Thyroid gland (tissue), 4 donors: ENCODE measurements around the gene HOMER2. TPM values are rescaled to one million over a fixed set of nuclear protein-coding genes. Genes with fewer than 3 reads are reported as not detected.
"Not testable (repeated sequence)": the region's sequence is repeated elsewhere in the genome, so short reads cannot be mapped to it uniquely, and the experiment has no call there.

Source experiments
- DNase-seq, 2 donors: peaks; one replicate each; pipeline ENCODE4 v3.0.0-alpha.2; 2019
- H3K27ac ChIP-seq, 3 donors: fragments of 200-600 bp; sonication (generic); 1 replicate in 2 of 3; 2 replicates in 1 of 3; pipeline ENCODE4 v1.5.1; 2016 to 2019; ENCODE audit warnings: mild to moderate bottlenecking in 1 of 3, moderate library complexity in 1 of 3
- H3K27me3 ChIP-seq: fragments of 200-600 bp; sonication (generic); one replicate; pipeline ENCODE4 v1.5.1; 2019
- H3K36me3 ChIP-seq, 2 donors: fragments of 200-600 bp; sonication (generic); one replicate each; pipeline ENCODE4 v1.5.1; 2016 to 2019
- H3K4me1 ChIP-seq, 2 donors: fragments of 200-600 bp; sonication (generic); one replicate each; pipeline ENCODE4 v1.5.1; 2017 to 2019
- H3K4me3 ChIP-seq, 3 donors: fragments of 200-600 bp; sonication (generic); replicated peaks in 1 of 3; 1 replicate in 2 of 3; 2 replicates in 1 of 3; pipeline ENCODE4 v1.5.1; 2016; ENCODE audit warnings: mild to moderate bottlenecking in 1 of 3
- H3K9me3 ChIP-seq: fragments of 200-600 bp; sonication (generic); one replicate; pipeline ENCODE4 v1.5.1; 2017
- POLR2A ChIP-seq, 2 donors: fragments of 450-650 bp; IDR thresholded peaks; one replicate each; pipeline ENCODE4 v1.6.1; 2017; ENCODE audit warnings: antibody characterized with exemption in 2 of 2, mild to moderate bottlenecking in 2 of 2, moderate library complexity in 1 of 2
- WGBS, 2 donors: methylation state at CpG; one replicate each; pipeline ENCODE4 v1.1.5; 2017; 5-methylcytosine and 5-hydroxymethylcytosine counted together
- intact Hi-C: fragments of 100-400 bp; cut with DNase I; formaldehyde crosslinking; loops from one replicate; pipeline ENCODE4 v1.15.1; 2023
- total RNA-seq, 4 donors: library from RNA; depleted of rRNA; stranded (reverse); fragments of >200 nt; gene quantifications; one replicate each; pipeline ENCODE4 v1.2.3, GENCODE V29; 2016
- TF ChIP-seq, protein P1 (sequence below), 6 experiments: fragments of 200-600 bp in 3 of 6; fragments of 450-650 bp in 3 of 6; sonication (generic) in 3 of 6; IDR thresholded peaks; one replicate each; pipeline ENCODE4 v1.5.1; 2016 to 2019; ENCODE audit warnings: antibody characterized with exemption in 6 of 6, mild to moderate bottlenecking in 2 of 6, inconsistent platforms in 1 of 6, moderate library complexity in 1 of 6

Gene HOMER2
- 100 to 1,000 TPM in 2 of 4 donors, 10 to 100 TPM in 2; 89.1 to 211 (median 122) TPM for total RNA-seq

DNA sequence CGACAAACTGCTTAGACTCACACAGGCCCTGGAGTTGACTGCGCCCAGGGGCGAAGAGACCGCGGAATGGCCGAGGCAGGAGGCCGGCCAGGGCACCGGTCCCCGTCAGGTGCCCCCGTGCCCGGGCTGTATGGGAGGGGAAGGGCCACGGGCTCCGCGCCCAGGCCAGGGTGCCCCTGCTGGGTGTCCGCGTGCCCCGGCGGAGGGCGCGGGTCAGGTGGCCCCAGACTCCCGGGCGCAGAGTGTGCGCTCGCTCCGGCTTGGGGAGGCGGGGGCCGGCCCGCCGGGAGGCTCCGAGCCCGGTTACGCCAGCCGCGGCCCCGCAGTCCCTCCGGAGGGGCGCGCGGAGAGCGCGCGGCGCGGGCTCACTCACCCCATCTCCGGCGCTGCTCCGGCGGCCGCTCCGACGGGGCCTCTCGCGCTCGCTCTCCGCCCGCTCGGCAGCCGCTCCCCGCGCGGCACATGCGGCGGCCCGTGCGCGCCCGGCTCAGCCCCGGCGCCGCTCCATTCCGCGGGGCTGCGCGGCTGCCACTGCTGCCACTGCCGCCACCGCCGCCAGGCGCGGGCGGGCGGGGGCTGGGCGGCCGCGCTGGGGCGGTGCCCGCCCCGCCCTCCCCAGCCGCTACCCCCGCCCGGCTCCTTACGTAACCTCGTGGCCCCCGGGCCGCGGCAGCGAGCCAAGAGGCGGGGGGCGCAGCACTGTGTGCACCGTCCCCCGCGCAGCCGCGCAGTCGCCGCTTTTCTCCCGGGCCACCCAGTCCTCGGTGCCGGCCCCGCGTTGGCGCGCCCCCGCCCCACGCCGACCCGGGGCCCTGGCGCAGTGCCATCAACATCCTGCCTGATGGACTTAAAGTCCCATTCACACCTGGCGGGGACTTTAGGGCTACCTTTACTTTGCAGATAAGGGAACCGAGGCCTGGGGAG, at the start of gene HOMER2:
TSS of gene HOMER2 (minus strand) at position 563 of the 924 bp plus-strand sequence. CDS start at position 378, 185 bp downstream.
- H3K9me3 ChIP-seq, result no peaks in the 10 kb centered on the region
- DNase-seq, result peak; percentile 74 to 77
- intact Hi-C loops, result no loop called here
- peak within 1 kb of the TSS; percentile 87 to 92 (median 91) for H3K27ac ChIP-seq
- H3K4me3 ChIP-seq, result peak within 1 kb of the TSS; percentile 36 to 70 (median 41)
- H3K36me3 ChIP-seq, result no peaks in the 10 kb centered on the region
- peak; percentile 8 to 83 for TF ChIP-seq POLR2A (IDR thresholded peaks at IDR 0.05)
- TF ChIP-seq, protein P1, sequence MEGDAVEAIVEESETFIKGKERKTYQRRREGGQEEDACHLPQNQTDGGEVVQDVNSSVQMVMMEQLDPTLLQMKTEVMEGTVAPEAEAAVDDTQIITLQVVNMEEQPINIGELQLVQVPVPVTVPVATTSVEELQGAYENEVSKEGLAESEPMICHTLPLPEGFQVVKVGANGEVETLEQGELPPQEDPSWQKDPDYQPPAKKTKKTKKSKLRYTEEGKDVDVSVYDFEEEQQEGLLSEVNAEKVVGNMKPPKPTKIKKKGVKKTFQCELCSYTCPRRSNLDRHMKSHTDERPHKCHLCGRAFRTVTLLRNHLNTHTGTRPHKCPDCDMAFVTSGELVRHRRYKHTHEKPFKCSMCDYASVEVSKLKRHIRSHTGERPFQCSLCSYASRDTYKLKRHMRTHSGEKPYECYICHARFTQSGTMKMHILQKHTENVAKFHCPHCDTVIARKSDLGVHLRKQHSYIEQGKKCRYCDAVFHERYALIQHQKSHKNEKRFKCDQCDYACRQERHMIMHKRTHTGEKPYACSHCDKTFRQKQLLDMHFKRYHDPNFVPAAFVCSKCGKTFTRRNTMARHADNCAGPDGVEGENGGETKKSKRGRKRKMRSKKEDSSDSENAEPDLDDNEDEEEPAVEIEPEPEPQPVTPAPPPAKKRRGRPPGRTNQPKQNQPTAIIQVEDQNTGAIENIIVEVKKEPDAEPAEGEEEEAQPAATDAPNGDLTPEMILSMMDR (IDR thresholded peaks at IDR 0.05), result peak in 2 of 6 experiments; percentile 20 to 31
- H3K4me1 ChIP-seq, result peaks cover 23 to 31% of the 10 kb centered on the region in 2 donors
- WGBS, 2 donors, result 0 to 2% methylated on average over 31 to 33 of the region's 119 CpGs
- no peaks in the 10 kb centered on the region for H3K27me3 ChIP-seq

DNA sequence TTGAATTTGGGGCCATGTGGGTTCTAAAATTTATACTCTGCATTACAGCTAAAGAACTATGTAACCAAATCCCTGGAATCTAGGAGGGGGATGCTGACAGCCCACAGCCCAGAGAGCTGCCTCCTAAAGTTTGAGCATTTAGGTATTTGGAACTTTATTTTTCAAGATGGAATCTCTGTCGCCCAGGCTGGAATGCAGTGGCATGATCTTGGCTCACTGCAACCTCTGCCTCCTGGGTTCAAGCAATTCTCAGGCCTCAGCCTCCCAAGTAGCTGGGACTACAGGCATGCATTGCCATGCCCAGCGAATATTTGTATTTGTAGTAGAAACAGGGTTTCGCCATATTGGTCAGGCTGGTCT, 48.1 kb upstream of the HOMER2 start:
- TF ChIP-seq, protein P1 (IDR thresholded peaks at IDR 0.05), result peak in 1 of 6 experiments; percentile 1
- not testable (repeated sequence) for H3K27ac ChIP-seq, H3K27me3 ChIP-seq, H3K4me3 ChIP-seq, DNase-seq, H3K4me1 ChIP-seq, H3K9me3 ChIP-seq
- WGBS, 2 donors, result 95% methylated on average over 3 of the region's 3 CpGs
- intact Hi-C loops, result loop anchor here (5.0 to 10.0 kb wide), 3 partner anchors 148 to 456 kb away; partner anchors contain the start of gene RPS17
- peaks cover 0 to 11% of the 10 kb centered on the region in 2 donors for H3K36me3 ChIP-seq

DNA sequence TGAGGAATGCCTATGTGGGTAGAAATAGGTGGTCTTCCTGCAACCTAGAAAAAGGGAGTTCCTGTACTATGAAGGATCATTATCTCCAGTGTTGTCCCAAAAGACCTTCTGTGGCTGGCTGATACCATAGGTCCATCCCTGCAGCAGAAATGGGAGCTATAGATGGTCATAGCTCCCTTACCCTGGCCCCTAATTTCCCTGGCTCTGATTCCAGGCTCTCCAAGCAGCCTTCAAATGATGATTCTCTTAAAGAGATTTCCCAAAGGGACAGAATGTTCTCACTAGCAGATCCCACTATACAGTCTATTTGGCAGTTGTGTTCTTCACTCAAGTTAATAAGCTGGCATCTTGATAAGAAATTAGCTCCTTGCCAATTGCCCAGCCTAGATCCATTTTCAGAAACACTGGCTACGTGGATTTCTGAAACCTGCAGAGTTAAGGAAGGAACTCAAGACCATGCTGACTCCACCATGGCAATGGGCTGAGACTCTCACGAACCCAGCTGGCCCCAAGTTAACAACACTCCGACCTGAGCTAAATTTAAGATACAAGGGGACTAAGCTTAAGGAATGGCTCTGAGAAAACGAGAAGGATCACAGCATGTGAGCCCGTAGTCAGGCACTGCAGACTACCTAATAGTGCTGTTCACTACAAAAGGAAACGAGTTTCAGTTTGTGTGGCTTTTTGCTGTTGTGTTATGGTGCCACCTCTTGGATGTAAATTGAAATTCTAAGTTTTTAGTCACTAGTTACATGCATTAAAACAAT, 47.6 kb upstream of the HOMER2 start:
- DNase-seq, result peak; percentile 19 to 33
- H3K27ac ChIP-seq, result peak overlapping the region in 1 of 3 donors; percentile 73

DNA sequence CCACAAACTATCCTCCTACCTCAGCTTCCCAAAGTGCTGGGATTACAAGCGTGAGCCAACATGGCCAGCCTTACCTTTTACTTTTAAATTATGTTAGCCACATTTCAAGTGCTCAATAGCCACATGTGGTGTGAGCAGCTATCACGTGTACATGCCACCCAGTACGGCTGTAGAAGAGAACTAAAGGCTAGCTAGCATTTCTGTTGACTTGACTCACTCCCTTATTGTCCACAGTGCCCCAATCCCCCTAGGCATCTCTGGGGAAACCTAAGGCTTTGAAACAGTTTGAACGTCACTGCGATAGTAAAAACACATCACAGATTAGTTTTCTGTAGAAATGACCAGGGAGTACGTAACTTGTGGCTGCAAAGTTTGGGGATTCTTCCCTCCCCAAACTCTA, 46.9 kb upstream of the HOMER2 start:
- H3K27me3 ChIP-seq, result no peaks in the 10 kb centered on the region
- H3K9me3 ChIP-seq, result no peaks in the 10 kb centered on the region
- DNase-seq, result no peak
- 85 to 88% methylated on average over 6 of the region's 6 CpGs for WGBS, 2 donors
- H3K36me3 ChIP-seq, result no peaks in the 10 kb centered on the region
- H3K27ac ChIP-seq, result no peak overlapping the region
- intact Hi-C loops, result no loop called here
- no peak for TF ChIP-seq POLR2A (IDR thresholded peaks at IDR 0.05)
- TF ChIP-seq, protein P1 (IDR thresholded peaks at IDR 0.05), result no peak
- no peak overlapping the region for H3K4me3 ChIP-seq
- H3K4me1 ChIP-seq, result peaks cover 5 to 7% of the 10 kb centered on the region in 2 donors

More for the DNA sequence above, 47.6 kb upstream of the HOMER2 start:
- peaks cover 0 to 5% of the 10 kb centered on the region in 2 donors for H3K36me3 ChIP-seq
- peaks cover 5 to 7% of the 10 kb centered on the region in 2 donors for H3K4me1 ChIP-seq
- no peak overlapping the region for H3K4me3 ChIP-seq
- no peaks in the 10 kb centered on the region for H3K9me3 ChIP-seq
- WGBS, 2 donors, result 5 to 14% methylated on average over 6 of the region's 6 CpGs
- intact Hi-C loops, result loop anchor here (5.0 to 10.0 kb wide), 3 partner anchors 148 to 455 kb away; partner anchors contain the start of gene RPS17
- TF ChIP-seq, protein P1 (IDR thresholded peaks at IDR 0.05), result peak in 5 of 6 experiments; percentile 27 to 86 (median 61)
- no peak for TF ChIP-seq POLR2A (IDR thresholded peaks at IDR 0.05)
- no peaks in the 10 kb centered on the region for H3K27me3 ChIP-seq
